HuH-7.5 (cell line): ENCODE results near the gene AKAP8L.

ENCODE experiments used
- DNase-seq: peaks from one replicate; pipeline ENCODE4 v3.0.0; 2011; ENCODE audit warnings: low spot score

The AKAP8L gene

DNA sequence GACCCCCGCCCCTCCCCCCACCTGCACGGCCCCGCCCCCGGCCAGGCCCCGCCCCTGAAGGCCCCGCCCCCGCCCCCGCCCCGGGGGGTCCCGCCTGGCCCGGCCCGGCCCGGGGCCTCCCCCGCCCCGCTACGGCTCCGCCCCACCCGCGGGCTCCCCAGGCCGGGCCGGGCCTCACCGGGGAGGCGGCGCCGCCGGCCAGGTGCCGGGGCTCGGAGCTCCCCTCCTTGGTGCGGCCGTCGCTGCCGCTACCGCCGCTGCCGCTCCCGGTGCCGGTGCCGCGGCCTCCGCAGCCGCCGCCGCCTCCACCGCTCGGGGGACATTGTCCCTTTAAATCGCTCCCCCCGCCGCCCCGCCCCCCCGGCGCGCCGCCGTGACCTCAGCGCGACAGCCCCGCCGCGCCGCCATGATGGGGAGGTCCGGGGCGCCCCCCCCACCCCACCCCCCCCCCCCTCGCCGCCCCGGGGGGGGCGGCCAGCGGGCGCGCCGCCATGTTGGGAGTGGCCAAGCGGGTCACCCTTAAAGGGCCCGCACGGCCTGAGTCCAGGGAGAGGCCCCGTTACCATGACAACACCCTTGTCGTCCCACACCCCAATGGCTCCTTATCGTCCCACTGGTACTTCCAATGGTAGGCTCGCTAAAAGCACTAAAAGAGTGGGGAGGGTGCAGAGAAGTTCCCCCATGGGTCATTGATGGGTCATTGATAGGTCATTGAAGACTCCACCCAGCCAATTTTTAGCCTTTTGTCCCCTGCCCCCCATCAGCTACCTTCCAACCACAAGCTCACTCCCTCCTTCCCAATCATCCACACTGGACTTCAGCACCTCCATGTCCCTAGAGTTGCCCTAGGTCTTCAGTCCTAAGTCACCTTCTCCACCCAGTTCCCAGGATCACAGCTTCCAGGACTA, 31.1 kb upstream of the AKAP8L start, which contains the start of gene WIZ:
Gene WIZ (minus strand): TSS at position 337 of the 908 bp plus-strand sequence. CDS start 1,649 bp downstream, outside the sequence.
- peak; percentile 94 for DNase-seq

DNA sequence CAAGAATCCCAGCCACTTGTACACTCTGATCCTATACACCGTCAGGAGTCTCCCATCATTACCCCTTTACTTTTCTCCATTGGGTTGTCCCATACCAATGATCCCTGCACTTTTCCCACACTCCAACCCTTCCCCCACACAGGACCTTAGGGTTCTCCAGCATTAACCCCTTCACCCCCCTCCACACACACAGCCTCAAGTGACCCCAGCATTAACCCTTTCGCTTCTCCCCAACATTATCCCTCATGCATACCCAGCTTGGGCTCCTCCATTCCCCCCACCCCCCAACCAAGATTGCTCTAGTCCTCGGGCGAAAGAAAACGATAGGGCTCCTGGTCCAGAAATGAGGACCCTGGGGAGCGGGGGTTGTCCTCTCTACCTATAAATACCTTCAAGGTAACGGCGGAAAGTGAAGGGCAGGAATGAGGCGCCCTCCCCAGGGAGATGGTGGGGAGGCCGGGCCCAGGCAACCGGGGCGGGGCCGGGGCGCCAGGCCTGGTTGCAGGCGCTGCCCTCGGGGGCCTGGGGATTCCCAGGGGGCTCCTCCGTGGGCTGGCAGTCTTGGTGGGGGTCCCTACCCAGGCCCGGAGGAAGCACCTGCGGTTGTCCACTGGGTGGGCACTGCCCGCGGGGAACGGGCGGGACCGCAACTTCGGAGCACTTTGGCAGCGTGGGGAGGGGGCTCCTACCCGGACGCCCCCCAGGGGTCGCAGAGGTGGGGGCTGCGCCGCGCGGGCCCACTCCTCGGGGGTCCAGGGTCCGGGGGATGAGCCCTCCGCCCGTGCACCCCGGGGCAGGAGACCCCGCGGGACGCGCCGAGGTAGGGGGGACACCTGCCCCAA, 30.2 kb upstream of the AKAP8L start:
- no peak for DNase-seq

DNA sequence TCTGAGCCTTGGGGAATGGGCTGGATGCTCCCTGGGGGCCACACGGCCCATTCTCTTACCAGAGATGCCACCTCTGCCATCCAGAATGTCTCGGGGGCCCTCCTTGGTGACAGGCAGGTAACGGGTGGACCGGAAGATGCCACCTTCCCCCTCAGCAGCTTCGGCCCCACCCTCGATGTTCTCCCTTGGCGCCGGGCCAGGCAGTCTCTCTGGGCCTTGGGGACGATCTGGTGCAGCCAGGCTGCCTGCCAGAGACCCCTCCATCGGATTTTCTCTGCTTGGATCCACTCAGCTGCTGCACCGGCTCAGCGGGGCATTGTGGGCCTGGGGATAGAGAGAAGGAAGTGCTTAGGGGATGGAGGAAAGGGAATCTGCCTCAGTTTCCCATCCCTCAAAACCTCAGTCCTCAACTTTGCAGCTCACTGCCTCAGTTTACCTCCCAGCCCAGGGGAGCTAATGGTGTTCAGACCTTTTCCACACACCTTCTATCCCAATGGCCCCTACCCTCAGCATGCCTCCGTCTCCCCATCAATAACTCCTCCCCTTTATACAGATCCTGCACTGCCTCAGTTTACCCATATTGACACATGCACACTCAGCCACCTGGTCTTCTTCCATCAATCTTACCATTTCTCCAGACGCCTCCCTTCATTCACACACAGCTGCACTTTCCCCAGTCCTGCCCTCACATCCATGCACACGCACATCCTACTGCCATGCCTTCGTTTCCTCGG, 29.4 kb upstream of the AKAP8L start:
- DNase-seq: no peak

DNA sequence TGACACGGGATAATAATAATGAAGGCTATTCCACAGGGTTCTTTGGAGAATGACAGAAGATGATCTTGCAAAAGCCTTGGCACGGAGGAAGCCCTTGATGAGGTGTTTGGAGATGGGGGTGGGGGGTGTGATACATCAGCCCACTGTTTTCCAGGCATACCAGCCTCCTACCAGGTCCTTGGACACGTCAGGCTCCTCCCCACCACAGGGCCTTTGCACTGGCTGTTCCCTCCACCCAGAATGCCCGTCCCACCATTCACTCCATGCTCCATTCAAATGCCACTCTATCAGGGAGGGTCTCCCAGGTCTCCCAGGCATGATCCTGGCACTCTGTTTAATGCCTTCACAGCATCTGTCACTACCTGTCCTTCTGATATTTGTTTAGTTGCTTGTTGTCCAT, 28.3 kb upstream of the AKAP8L start:
- no peak for DNase-seq

DNA sequence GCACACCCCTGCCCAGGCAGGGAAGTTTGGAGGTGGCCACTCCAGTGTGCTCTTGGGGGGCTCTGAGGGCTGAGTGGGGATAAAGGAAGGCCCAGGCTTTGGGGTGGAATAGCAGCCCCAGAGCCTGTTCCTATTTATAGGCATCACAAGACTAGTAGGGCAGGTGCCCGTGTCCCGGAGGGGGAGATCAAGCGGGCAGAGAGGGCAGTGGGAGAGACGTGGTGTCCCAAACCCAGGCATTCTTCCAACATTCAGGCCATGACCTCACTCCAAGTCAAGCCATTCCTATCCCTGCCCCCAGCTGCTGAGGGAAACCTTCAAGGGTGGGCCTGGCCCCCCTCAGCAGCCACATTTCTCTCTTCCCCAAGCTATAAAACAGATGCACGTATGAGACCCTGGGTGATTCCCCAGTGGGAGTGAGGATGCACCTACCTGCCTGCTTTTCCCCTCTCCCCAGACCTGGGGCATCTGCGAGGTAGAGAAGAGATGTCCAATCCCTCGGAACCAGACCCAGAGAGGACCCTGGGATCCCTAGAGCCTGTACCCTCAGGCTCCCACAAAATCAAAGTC, 27.1 kb upstream of the AKAP8L start:
- DNase-seq: no peak

DNA sequence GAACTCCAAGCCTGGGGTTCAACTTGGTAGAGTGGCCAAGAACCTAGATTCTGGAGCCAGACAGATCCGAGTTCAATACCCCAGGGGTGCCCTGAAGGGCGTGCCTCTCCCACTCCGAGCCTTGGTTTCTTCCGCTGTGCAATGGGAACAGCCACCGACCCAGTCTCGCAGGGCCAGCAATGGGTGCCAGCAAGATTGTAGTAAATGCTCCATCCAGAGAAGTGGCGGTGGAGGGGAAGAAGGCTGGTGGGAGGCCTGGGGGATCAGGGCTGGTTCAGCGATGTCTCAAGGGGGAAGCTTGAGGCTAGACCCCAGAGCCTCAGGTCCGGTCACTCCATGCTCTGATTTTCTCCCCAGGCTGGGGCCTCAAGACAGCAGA, 26.4 kb upstream of the AKAP8L start:
- no peak for DNase-seq

DNA sequence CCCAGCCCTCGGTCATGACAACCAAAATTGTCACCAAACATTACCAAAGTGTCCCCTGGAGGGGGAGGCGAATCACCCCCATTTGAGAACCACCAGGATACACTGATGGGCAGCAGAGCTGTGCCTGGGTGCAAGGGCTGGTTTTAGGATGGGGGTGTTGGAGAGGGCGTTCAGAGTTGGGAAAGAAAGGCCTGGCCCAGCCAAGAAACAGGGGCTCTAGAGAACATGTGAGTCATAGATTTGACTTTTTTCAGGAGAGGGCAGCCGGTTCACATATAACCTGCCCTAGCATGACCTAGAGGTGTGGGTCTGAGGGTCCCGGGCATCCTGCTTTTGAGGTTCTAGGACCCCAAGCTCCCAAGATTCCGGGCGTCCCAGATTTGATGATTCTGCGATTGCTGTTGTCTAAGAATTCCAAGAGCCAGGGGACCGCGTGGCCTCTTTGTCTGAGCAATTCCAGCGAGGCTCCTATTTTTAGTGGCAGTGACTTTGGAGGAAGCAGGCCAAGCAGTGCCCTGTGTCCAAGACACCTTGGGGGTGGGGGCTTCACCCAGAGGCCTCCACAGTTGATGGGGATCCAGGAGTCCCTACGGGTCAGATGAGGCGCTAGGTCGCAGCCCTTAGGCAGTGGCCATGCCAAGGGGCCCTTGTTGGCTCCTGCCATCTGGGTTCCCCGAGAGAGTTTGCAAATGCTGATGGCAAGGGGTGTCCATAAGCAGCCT, 25.9 kb upstream of the AKAP8L start:
- no peak for DNase-seq

DNA sequence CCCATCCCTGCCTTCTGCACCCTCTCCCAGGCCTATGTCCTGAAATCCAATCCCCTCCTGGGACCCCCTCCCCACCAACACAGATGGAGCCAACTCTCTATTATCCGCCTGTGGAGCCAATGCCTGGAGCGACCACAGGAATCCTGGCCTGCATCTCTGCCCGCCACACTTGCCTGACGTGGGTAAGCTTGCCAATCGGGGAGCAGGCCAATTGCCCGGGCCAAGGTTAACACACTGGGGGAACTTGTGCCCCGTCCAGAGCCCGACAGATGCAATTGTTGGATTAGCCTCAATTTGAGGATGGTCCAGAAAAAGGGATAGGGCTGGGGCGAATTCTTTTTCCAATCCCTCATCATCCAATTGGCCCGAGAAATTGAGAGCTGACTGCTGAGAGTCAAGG, 25.1 kb upstream of the AKAP8L start:
- no peak for DNase-seq

DNA sequence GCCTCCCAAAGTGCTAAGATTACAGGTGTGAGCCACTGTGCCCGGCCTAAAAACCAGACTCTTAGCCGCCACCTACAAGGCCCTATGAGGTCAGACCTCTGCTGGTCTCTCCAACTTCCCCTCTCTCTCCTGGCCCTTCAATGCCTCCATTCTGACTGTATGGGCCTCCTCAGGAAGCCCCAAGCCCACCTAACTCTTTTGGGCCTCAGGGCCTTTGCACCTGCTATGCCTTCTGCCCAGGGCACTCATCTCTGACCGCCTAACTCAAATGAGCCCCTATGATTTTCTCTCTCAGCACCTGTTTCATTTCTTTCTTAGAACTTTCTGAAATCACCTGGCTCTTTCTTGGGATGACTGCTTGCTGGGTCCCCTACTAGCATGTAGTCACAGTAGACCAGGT, 24.5 kb upstream of the AKAP8L start:
- no peak for DNase-seq

DNA sequence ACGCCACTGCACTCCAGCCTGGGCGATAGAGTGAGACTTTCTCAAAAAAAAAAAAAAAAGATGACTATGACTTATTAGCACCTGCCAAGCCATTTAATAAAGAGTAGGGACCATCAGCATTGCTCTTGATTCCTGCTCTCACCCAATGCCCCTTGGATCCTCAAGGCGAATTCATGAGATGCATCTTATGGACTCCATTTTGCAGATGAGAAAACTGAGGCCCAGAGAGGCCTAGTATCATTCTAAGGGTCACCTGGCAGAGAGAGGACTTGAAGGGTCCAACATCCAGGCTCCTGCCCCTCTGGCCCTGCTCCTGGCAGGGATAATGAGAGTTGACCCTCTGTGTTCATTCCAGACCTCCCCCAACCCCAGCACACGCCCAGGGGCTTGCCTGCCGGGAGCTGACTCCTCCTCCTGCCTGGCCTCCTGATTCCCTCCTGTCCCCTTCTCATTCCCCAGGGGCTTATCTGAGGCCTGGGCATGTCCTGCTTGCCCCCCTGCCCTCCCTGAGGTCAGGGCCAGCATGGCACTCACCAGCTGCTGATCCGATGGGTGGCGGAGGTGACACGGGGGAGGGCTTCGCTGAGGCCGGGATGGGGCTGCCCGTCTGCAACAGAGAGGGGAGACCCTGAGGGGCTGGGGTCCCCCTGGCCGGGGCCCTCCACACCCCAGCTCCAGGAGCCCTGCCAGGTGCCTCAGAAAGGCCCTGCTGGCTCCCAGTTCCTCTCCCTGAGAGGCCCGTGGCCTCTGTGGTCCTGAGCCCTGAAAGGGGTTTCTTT, 23.5 kb upstream of the AKAP8L start:
- no peak for DNase-seq

DNA sequence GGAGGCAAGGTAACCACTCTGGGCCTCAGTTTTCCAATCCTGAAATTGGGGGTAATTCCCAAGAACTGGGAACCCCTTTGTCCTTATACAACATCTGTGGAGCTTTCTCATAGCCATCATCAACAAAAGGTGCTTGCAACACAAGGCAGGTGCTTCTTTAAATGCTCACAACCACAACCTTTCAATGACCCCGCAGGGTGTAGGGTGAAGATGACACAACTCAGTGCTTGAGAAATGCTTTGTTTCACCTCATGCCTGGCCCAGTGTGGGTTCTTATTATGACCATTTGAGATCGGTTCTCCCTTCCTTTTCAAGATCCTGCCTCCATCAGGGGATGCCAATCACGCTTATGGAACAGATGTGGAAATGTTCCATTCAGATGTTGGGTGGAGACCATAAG, 22.5 kb upstream of the AKAP8L start:
- DNase-seq: no peak

DNA sequence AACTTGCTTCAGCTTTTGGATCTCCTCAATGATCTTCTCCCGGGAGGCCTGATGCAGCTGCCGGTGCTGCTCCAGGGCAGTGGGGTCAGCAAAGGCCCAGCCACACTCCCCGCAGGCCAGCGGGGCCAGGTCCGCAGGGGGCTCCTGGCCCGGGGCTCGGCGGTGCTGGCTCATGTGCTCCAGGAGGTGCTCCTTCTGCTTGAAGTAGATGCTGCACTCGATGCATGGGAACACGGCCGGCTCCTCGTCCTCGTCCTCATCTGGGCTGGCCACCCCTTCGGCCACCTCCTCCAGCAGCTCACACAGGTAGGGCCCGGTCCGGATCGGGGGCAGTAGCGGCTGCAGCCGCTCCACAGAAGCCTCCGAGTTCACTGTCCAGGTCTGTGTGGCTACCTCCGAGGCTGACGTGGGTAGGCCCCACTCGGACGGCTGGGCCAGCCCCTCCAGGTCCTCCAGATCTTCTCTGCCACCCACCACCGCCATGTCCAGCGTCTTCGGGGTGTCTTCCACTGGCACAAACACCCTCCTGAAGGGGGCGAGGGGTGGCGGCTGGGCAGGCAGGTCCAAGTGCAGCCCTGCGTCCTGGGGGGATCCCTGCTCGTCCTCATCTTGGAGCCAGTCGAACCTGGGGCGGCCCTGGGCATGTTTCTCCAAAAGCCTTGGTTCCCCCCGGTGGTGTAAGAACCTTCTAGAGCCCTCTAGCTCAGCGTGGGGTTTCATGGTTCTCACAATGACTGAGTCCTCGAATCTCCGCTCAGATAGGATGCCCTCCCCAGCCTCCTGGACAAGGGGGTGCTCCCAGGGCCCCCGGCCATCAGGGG, 21.2 kb upstream of the AKAP8L start:
- no peak for DNase-seq

DNA sequence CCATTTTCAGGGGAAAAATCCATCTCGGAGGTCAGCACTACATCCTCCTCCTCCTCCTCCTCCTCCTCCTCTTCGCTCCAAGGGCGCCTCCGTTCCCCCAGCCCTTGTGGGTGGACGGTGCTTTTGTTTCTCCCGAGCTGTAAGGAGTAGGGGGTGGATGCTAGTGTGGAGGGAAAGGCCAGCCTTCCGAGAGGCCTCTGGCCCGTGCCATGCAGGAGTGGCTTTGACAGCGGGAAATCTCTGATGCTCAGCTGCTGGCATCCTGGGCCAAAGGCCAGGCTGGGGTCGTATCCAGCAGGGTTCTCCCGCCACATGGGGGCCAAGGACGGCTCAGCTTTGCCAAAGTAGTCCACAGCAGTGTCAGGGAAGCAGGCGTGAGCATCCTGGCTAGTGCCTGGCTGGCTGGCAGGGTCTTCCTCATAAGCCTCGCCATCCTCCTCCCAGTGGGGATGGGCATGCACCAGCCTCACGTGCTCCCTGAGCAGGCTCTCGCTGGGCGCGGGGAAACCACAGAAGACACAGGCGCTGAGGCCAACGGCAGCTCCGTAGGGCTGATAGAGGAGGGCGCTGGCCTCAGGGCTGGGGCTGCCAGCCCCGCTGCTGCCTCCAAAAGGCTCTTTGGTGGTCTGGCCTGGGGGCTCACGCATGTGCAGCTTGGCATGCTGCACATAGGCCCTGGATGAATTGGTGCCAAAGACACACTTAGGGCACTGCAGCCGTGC, 20.5 kb upstream of the AKAP8L start:
- DNase-seq: no peak

DNA sequence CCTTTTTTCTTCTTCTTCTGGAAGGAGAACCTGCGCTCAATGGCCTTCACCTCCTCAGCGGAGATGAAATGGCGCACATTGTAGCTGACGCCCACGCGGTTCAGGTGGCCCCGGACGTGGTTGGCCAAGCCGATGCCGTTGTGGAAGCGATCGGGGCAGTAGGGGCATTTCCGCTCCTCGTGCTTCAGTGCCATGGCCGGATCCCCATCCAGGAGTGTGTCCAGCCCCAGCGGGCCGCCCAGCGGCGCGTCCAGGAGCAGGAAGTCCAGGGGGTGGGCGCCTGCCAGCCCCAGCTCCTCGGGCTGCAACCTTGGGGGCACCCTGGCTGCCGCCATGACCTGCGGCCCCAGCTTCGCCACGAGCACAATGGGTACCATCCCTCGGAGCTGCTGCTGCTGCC, 19.8 kb upstream of the AKAP8L start:
- DNase-seq: no peak

DNA sequence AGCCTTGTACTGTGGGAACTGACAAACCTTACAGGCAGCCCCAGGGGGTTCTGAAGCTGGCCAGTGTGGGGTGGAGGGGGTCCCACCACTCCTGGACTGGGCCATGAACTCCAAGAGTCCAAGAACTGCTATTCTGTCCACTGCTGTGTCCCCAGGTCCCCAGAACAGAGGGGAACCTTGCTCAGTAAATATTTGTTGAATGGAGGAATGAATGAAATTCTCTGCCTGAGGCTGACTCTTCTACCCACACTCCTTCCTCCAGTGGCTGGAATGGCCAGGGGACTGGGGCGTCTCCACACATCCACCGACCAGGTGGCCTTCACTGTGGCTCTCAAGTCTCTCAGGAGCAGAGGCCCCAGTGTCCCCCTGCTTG, 19.3 kb upstream of the AKAP8L start:
- no peak for DNase-seq

DNA sequence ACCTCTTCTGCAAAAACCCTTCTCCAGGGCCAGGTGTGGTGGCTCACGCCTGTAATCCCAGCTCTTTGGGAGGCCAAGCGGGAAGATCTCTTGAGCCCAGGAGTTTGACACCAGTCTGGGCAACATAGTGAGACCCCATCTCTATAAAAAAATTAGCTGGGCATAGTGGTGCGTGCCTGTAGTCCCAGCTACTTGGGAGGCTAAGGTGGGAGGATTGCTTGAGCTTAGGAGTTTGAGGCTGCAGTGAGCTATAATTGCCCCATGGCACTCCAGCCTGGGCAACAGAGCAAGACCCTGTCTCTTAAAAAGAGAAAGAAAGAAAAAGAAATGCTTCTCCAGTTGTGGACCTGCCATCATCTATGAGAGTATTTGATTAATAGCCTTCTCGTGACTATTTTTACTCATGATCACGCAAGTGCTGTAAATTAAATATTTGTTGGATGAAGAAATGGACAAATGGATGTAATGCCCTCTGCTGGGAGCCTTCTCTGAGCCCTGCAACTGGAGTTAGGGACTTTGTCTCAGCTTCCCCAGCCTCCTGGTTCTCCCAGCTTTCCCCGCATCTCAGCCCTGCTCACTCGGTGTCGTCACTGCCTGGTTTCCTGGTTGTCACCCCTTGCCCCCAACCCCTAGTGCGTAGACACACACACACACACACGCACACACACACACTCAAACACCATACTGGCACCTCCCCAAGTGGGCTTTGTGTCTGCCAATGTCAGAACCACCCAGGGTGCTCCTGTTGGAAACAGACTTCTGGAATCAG, 18.8 kb upstream of the AKAP8L start:
- no peak for DNase-seq

DNA sequence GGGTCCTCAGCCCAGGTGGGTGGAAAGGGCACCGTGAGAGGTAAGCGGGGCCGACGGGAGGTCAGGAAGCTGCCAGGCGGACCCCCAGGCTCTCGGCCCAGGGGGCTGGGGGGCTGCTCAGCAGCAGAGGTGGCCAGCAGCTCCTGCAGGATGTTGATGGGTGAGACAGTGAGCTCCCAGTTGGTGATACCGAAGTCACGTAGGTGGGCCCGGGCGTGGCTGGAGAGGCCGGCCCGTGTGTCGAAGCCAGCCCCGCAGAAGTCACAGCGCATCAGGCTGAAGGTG, 18.0 kb upstream of the AKAP8L start:
- no peak for DNase-seq

DNA sequence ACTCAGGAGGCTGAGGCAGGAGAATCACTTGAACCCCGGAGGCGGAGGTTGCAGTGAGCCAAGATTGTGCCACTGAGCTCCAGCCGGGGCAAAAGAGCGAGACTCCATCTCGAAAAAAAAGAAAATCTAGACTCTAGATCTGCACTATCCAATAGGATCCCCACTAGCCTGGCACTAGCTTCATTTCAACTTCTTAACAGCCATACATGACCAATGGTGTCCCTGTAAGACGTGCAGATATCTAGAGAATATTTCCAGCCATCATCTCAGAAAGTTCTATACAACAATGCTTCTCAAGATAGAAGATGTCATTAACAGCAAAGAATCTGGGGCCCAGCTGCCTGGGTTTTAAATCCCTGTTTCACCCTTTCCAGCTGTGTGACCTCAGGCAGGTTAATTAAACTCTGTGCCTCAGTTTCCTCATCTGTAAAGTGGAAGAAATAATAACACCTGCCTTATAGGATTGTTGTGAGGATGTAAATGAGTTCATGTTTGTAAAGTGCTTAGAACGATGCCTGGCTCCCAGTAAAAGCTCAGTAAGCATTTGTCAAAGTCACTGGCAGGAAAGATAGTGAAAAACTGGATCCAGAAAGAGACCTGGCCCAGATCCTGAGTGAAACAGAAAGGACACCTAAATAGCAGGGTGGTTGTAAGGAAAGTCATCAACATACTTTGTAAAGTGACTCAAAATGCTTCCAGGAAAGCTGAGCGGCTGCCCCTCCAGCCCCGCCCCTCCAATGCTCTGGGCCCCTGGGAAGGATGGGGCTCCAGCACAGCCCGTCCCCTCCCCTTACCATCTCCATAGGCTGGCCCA, 17.4 kb upstream of the AKAP8L start:
- no peak for DNase-seq
